ENCODE data around the gene BAZ2A. TPM values are rescaled to one million over a fixed set of nuclear protein-coding genes. Genes with fewer than 3 reads are reported as not detected.

The BAZ2A gene
- total RNA-seq (2021; ENCODE audit: unreplicated experiment) (131 TPM), Bru-seq, nascent RNA (percentile 87 among the genes with signal in this experiment), BruChase-seq, experiment 1, labeled RNA remaining after a 2-hour chase (percentile 94 among the genes with signal in this experiment), BruChase-seq, experiment 2, labeled RNA remaining after a 6-hour chase (percentile 96 among the genes with signal in this experiment)
- 77.0 TPM for polyA plus RNA-seq (2012; ENCODE audit: insufficient read length)
- long read RNA-seq, partial matches to known transcripts: 21 of 91 reads
- long read RNA-seq, other reads (novel, unspliced or antisense): 70 of 91 reads

DNA sequence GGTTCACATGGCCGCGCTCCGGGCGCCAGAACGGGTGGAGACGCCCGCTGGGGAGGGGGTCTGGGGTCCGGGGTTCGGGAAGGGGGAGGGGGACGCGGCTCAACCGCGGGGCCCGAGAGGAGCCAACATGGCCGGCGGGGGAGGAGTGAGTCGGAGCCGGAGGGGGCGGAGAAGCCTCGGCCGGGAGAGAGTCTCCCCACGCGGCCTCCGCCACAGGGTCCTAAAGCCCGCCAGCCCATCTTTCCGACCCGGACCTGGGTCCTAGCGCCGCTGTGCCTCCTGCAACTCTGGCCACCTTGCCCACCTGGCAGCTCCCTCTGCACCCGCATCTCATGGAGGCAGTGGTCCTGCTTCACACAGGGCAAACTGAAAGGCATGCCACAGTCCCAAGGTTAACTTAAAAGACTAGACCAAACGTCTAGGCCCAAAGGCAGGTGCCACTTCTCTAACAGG lies at the start of gene BAZ2A:
Gene BAZ2A, minus strand, starts transcription at position 147 of the 453 bp plus-strand sequence. CDS start 12,796 bp downstream, outside the sequence.
- no peaks in the 10 kb centered on the region for H3K9me3 ChIP-seq (ENCODE audit: control insufficient read depth, insufficient read depth, low read depth, low read length)
- no peak for DNase-seq (ENCODE audit: low read depth, low spot score)
- BruUV-seq (replicated peaks): no TSS peak
- peak within 1 kb of the TSS; percentile 96 for H3K27ac ChIP-seq (ENCODE audit: low read length)
- peaks cover 41% of the 10 kb centered on the region for H3K4me1 ChIP-seq (ENCODE audit: control insufficient read depth, insufficient read depth, low read length)
- peaks cover 6% of the 10 kb centered on the region for H3K36me3 ChIP-seq (ENCODE audit: control insufficient read depth, insufficient read depth, low read length)
- no peaks in the 10 kb centered on the region for H3K27me3 ChIP-seq (ENCODE audit: control insufficient read depth, insufficient read depth, low read length)
- TF ChIP-seq SIN3A (IDR thresholded peaks at IDR 0.05; ENCODE audit: borderline replicate concordance, insufficient read depth, low read depth, low read length) (peak; percentile 90; the same call in 1 of the 2 replicates), REST (IDR thresholded peaks at IDR 0.05; ENCODE audit: insufficient read depth in 1 of 2, low read depth in 2 of 2, low read length in 1 of 2) (no peak), POLR2AphosphoS5 (IDR thresholded peaks at IDR 0.05; ENCODE audit: low read depth, low read length) (peak; percentile 29; the same call in 1 of the 2 replicates)
- H3K4me3 ChIP-seq (ENCODE audit: low read depth in 2 of 2, low read length in 2 of 2): peak within 1 kb of the TSS; percentile 96 to 99
- ChIA-PET CTCF (no interaction called here), POLR2A (no interaction called here)
- in situ Hi-C loops (cut with HindIII; ENCODE audit: low pct_unique_long_range_greater_than_20kb, low sequenced_read_pairs) (no loop called here), intact Hi-C loops (cut with micrococcal nuclease; ENCODE audit: unreplicated experiment) (no loop called here)
- peak; percentile 82 for ATAC-seq

DNA sequence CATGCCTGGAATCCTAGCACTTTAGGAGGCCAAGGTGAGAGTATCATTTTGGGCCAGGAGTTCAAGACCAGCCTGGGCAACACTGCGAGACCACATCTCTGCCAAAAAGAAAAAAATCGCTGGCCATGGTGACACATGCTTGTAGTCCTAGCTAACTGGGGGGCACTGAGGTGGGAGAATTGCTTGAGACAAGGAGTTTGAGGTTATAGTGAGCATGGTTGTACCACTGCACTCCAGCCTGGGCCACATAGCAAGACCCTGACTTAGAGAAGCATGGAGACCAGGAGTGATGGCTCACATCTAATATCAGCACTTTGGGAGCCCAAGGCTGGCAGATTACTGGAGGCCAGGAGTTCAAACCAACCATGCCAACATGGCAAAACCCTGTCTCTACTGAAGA lies 48.7 kb upstream of the BAZ2A start:
- DNase-seq (ENCODE audit: low read depth, low spot score) (no peak), ATAC-seq (no peak)
- no TSS peak for BruUV-seq (replicated peaks)
- Histone ChIP-seq H3K36me3 (ENCODE audit: control insufficient read depth, insufficient read depth, low read length) (no peaks in the 10 kb centered on the region), H3K9me3 (ENCODE audit: control insufficient read depth, insufficient read depth, low read depth, low read length) (no peaks in the 10 kb centered on the region), H3K4me3 (ENCODE audit: low read depth in 2 of 2, low read length in 2 of 2) (no peak overlapping the region), H3K27me3 (ENCODE audit: control insufficient read depth, insufficient read depth, low read length) (no peaks in the 10 kb centered on the region), H3K27ac (ENCODE audit: low read length) (no peak overlapping the region), H3K4me1 (ENCODE audit: control insufficient read depth, insufficient read depth, low read length) (peaks cover 9% of the 10 kb centered on the region; the same call in 1 of the 2 replicates)
- in situ Hi-C loops (cut with HindIII; ENCODE audit: low pct_unique_long_range_greater_than_20kb, low sequenced_read_pairs) (no loop called here), intact Hi-C loops (cut with micrococcal nuclease; ENCODE audit: unreplicated experiment) (no loop called here)
- ChIA-PET POLR2A (no interaction called here), CTCF (no interaction called here)
- TF ChIP-seq TCF7L2 (IDR thresholded peaks at IDR 0.05; ENCODE audit: low read depth, low read length) (no peak), REST (IDR thresholded peaks at IDR 0.05; ENCODE audit: insufficient read depth in 1 of 2, low read depth in 2 of 2, low read length in 1 of 2) (no peak), SIN3A (IDR thresholded peaks at IDR 0.05; ENCODE audit: borderline replicate concordance, insufficient read depth, low read depth, low read length) (no peak), CTCF (IDR thresholded peaks at IDR 0.05) (no peak), POLR2AphosphoS5 (IDR thresholded peaks at IDR 0.05; ENCODE audit: low read depth, low read length) (no peak)

Measured in Panc1 (cell line).